GM15510 (cell line): Measurements from ENCODE around the gene GPHN.

Experiments
- POLR2A ChIP-seq: IDR thresholded peaks from 3 replicates; pipeline ENCODE4 v1.6.1; 2011; ENCODE audit warnings: borderline replicate concordance; ENCODE audit not compliant: insufficient read length; ENCODE audit errors: extremely low read depth

The GPHN gene

GRCh38 chr14:66540038-66540437 is 32.1 kb downstream of the GPHN start:
- no peak for TF ChIP-seq POLR2A

- no peak for TF ChIP-seq POLR2A
These were observed 33.7 kb downstream of the GPHN start for GRCh38 chr14:66541627-66542026.

- TF ChIP-seq POLR2A = no peak
These were observed 36.0 kb downstream of the GPHN start for GRCh38 chr14:66543996-66544395.

- no peak for TF ChIP-seq POLR2A
These were observed 55.8 kb downstream of the GPHN start for GRCh38 chr14:66563731-66564130.

- no peak for TF ChIP-seq POLR2A
These were observed 60.3 kb downstream of the GPHN start for GRCh38 chr14:66568220-66568619.

- TF ChIP-seq POLR2A = no peak
These were observed 64.9 kb downstream of the GPHN start for GRCh38 chr14:66572826-66573225.

- no peak for TF ChIP-seq POLR2A
These were observed 67.1 kb downstream of the GPHN start for GRCh38 chr14:66575014-66575413.

- no peak for TF ChIP-seq POLR2A
These were observed 68.0 kb downstream of the GPHN start for GRCh38 chr14:66575939-66576338.

GRCh38 chr14:66595394-66595793 is 87.4 kb downstream of the GPHN start:
- TF ChIP-seq POLR2A = no peak

GRCh38 chr14:66596241-66596985 is 88.5 kb downstream of the GPHN start:
- TF ChIP-seq POLR2A = no peak

GRCh38 chr14:66600416-66600815 is 92.5 kb downstream of the GPHN start:
- no peak for TF ChIP-seq POLR2A

- TF ChIP-seq POLR2A = no peak
These were observed 94.1 kb downstream of the GPHN start for GRCh38 chr14:66601932-66602578.

- no peak for TF ChIP-seq POLR2A
These were observed 96.0 kb downstream of the GPHN start for GRCh38 chr14:66603945-66604344.

GRCh38 chr14:66606826-66607225 is 98.9 kb downstream of the GPHN start:
- no peak for TF ChIP-seq POLR2A

- no peak for TF ChIP-seq POLR2A
These were observed 102.2 kb downstream of the GPHN start for GRCh38 chr14:66610154-66610563.

- no peak for TF ChIP-seq POLR2A
These were observed 105.4 kb downstream of the GPHN start for GRCh38 chr14:66613344-66613743.
